GM19035 (cell line): ENCODE data around the gene GGACT.
A peak's percentile ranks its signal among the peaks of the same experiment; 100 is the strongest.
"Not testable (repeated sequence)": the region's sequence is repeated elsewhere in the genome, so short reads cannot be mapped to it uniquely, and the experiment has no call there.

Experiments used
- ATAC-seq: cut with Tn5 transposase; IDR thresholded peaks from one replicate; pipeline ENCODE4 v1.9.1; 2021; ENCODE audit not compliant: unreplicated experiment

The GGACT gene

GRCh38 chr13:100588331-100589177 lies at the start of gene GGACT:
Gene GGACT (minus strand): TSS chr13:100588789. CDS start chr13:100532591, 56,198 bp downstream.
- peak; percentile 98 for ATAC-seq

- no peak for ATAC-seq
Observed at GRCh38 chr13:100637796-100638195, 49.2 kb upstream of the GGACT start.

GRCh38 chr13:100637380-100637779 lies 48.8 kb upstream of the GGACT start:
- ATAC-seq, result no peak

GRCh38 chr13:100636441-100636840 lies 47.9 kb upstream of the GGACT start:
- ATAC-seq, result no peak

GRCh38 chr13:100636004-100636403 lies 47.4 kb upstream of the GGACT start:
- ATAC-seq, result no peak

GRCh38 chr13:100634696-100635095 lies 46.1 kb upstream of the GGACT start:
- ATAC-seq, result no peak

- ATAC-seq, result no peak
Observed at GRCh38 chr13:100633461-100633860, 44.9 kb upstream of the GGACT start.

- ATAC-seq, result no peak
Observed at GRCh38 chr13:100630555-100630954, 42.0 kb upstream of the GGACT start.

- no peak for ATAC-seq
Observed at GRCh38 chr13:100627120-100627519, 38.5 kb upstream of the GGACT start.

GRCh38 chr13:100625447-100625846 lies 36.9 kb upstream of the GGACT start:
- no peak for ATAC-seq

- ATAC-seq, result no peak
Observed at GRCh38 chr13:100620792-100621191, 32.2 kb upstream of the GGACT start.

- no peak for ATAC-seq
Observed at GRCh38 chr13:100619940-100620339, 31.4 kb upstream of the GGACT start.

- not testable (repeated sequence) for ATAC-seq
Observed at GRCh38 chr13:100618897-100619296, 30.3 kb upstream of the GGACT start.

- ATAC-seq, result no peak
Observed at GRCh38 chr13:100613031-100613430, 24.4 kb upstream of the GGACT start.

GRCh38 chr13:100611678-100612492 lies 23.3 kb upstream of the GGACT start:
- peak; percentile 29 for ATAC-seq

- no peak for ATAC-seq
Observed at GRCh38 chr13:100610391-100611347, 22.1 kb upstream of the GGACT start.

GRCh38 chr13:100608906-100609305 lies 20.3 kb upstream of the GGACT start:
- ATAC-seq, result peak; percentile 84

GRCh38 chr13:100608489-100608888 lies 19.9 kb upstream of the GGACT start:
- no peak for ATAC-seq

- no peak for ATAC-seq
Observed at GRCh38 chr13:100604918-100605710, 16.5 kb upstream of the GGACT start.

- ATAC-seq, result no peak
Observed at GRCh38 chr13:100602493-100603111, 14.0 kb upstream of the GGACT start.
